ENCODE results near the gene ABITRAM. TPM values are rescaled to one million over a fixed set of nuclear protein-coding genes. Genes with fewer than 3 reads are reported as not detected.

ABITRAM gene
- 6.5 and 6.9 TPM in 2 replicates for total RNA-seq

GRCh38 chr9:108934323-108934893 is at the start of gene ABITRAM:
TSS of gene ABITRAM (plus strand) at chr9:108934400. CDS start at chr9:108934487, 87 bp downstream.

GRCh38 chr9:108933718-108934322 is 380 bp upstream of the ABITRAM start, which contains the start of gene ELP1:
TSS of gene ELP1 (minus strand) at chr9:108934124. CDS start at chr9:108931146, 2,978 bp downstream.

Other genes starting within 250 kb of the ABITRAM start
- gene ACTL7B, start 78.4 kb upstream of the ABITRAM start, total RNA-seq: 0.11 TPM in 1 of 2 replicates, not detected in the other
- gene ACTL7A, start 72.1 kb upstream of the ABITRAM start, total RNA-seq: not detected in 2 replicates
- gene ELP1, start 276 bp upstream of the ABITRAM start, total RNA-seq: 49.7 and 53.3 TPM in 2 replicates
- gene CTNNAL1, start 79.1 kb downstream of the ABITRAM start, total RNA-seq: 147 and 239 TPM in 2 replicates
- gene TMEM245, start 185.5 kb downstream of the ABITRAM start, total RNA-seq: 50.2 and 56.7 TPM in 2 replicates
- gene FRRS1L, start 232.8 kb downstream of the ABITRAM start, total RNA-seq: 0.22 and 2.5 TPM in 2 replicates